HG03175 (cell line): Measurements from ENCODE around the gene SH2D1B.
"Not testable (repeated sequence)": the region's sequence is repeated elsewhere in the genome, so short reads cannot be mapped to it uniquely, and the experiment has no call there.

ENCODE experiments used
- ATAC-seq: cut with Tn5 transposase; IDR thresholded peaks from one replicate; pipeline ENCODE4 v1.9.1; 2021; ENCODE audit warnings: mild to moderate bottlenecking, moderate library complexity; ENCODE audit not compliant: unreplicated experiment

Gene SH2D1B

DNA sequence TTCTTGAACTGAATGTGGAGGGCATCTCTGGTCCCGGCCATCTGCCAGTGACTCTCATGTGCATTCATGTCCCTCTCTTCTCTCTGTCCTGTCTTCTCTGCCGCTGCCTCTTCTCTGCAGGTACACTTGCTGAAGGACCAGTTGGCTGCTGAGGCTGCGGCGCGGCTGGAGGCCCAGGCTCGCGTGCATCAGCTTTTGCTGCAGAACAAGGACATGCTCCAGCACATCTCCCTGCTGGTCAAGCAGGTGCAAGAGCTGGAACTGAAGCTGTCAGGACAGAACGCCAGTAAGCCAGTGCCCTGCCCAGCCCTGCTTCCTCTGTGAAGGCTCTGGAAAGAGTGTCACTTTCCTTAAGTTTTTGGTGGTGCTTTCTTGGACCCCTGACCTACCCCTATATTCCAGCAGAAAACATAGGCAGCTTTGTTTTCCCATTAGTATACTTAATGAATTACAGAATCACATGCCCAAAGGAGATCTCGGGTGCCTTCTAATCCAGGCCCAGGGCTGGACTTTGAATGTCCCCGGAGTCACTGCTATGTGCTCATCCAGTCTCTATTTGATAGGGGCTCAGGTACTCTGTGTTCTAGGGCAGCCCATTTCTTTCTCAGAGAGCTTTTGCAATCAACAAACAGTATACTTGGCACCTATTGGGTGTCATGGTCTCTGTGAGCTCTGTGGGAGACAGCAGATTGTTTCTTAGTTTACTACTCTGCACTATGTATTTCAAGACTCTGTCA lies 46.5 kb downstream of the SH2D1B start:
- no peak for ATAC-seq

DNA sequence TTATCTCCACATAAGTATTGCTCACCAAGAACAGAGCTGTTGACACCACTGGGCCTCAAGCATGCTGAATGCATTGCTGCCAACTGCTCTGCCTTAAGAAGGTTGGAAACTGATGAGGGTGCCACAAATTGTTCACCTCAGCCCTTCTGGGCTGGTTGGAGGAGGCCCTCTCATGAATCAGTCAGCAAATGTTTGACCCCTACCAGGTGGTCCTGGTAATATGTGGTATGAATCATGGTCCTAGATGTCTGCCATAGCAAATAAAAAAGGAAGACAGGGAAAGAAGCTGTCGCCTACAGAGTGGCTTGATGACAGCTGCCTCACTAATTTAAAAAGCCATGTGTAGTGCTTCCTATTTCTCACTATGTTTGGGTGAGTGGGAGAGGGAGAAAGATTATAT lies 47.4 kb downstream of the SH2D1B start:
- no peak for ATAC-seq

DNA sequence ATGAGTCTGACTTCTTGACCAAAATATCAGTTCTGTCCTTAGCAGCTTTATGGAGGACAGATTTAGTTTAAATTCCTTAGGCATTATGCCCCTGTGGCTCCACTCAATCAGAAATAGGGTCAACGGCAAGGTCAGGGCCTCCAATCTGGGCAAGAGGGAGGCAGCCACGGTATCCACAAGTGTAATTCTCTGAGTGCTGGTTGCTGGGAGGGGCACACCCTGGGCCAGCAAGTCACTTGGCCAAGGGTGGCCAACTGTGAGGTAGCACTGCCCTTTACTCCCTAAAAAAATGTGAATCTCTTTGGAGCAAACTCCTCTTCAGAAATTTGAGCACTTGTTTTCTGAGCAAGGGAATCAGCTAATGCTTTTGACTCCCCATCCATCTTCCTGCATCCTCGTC lies 48.1 kb downstream of the SH2D1B start:
- ATAC-seq: no peak

DNA sequence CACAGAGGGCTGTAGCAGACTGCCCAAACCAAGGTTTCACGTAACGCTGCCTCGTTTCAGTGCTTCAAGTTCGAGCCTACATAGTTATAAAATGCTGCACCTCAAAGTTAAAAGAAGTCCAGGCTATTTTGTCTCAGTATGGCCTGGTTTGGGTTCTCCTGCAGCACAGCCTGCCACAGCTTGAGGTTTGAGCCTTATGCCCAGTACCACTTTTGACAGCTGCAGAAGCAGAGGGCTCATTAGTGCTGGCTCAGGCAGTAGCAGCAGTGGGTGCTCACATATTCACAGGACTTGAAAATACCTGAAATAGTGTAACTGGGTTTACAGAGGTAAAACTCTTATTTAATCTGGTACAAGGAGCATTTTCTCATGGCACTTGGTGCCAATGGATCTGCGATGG lies 50.6 kb downstream of the SH2D1B start:
- peak; percentile 41 for ATAC-seq

DNA sequence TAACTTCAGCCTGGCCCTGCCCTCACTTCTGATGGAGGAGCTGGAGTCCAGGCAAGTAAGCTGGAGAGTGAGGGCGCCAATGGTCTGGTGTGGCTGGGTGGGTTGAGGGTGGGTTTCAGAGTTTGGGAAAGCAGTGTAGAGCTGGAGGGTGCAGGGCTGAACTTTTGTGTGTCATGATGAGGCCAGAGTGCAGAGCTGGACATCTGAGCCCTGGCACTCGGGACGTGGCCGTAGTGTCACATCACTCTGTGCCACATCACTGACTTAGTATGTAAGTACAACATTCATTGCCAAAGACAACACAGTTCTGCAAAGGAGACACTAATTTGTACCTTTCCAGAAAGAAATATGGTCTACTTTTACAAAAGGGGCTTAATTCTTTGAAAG lies 51.1 kb downstream of the SH2D1B start:
- ATAC-seq: no peak

DNA sequence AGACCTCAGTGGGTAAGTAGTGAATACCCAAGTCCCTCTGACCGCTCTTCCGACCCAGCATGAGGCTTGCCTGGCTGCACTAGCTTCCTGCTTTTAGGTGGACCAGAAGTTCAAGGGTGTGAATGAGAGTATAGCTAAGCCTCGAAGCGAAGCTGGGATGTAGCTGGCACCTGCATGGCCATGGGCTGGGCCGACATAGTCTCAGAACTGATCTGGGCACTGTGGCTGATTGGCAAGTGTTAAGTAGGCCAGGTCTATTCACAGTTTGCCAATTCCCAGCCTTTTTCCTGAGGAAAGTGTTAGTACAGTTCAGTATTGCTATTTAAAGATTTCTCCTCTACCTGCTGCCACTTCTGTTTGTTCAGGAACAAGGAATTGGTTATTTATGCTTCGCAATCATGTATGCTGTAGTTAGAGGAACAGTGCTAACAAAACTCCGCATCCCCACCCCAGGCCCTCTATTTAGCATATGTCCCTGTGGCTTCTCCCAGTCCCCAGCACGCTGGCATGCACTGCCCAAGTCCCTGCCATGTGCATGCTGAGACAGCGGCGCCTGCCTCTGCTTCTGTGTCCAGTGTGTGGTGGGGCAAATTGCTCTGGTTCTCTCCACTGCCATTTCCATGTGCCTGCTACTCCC lies 51.6 kb downstream of the SH2D1B start:
- ATAC-seq: no peak

DNA sequence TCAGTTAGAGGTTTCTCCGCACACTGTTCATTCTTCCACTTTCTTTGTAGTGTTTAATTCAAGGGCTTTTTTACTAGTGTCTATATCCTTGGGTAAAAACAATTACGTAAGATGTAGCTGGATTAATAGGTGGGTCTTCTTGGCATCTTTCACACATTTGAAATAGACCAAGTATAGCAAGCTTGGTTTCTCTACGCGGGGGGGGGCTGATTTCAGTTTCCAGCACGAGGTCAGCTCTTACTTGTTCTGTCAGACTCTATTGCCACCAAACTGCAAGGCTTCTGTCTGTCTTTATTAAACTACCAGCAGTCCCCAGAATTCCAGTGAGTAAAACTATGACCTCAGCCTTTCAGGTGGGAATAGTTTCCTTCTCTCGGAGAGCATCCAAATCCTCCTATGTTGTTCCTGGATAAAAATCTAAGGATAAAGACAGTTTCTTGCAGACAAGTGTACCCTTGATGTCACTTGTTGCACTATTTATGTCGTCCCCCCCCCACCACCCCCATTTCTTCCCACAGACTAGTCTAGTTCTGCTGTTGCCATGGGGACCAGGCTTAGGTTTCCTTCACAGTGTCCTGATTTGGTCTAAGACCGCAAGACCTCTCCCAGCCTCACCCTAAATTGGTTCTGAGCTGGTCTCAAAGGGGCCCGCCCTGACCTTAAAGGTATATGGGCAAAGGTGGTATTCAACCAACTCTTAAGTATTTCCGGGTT lies 52.3 kb downstream of the SH2D1B start:
- no peak for ATAC-seq

DNA sequence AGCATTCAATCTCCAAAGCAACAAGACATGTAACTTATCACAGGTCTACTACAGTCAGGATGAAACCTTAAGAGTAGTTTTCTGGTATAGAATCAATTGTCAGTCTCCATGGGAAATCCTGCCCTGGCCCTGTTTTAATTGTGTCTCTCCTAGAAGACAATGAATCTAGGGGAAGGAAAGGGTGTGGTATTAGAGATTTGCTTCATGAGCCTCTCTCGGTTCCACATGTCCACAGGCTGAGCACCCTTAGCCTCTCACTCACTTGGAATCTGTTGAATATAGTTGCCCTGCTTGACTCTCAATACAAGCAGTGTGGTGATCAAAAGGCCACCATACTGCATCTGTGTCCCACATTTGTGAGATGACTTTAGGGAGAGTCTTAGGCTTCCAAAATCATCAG lies 53.0 kb downstream of the SH2D1B start:
- no peak for ATAC-seq

DNA sequence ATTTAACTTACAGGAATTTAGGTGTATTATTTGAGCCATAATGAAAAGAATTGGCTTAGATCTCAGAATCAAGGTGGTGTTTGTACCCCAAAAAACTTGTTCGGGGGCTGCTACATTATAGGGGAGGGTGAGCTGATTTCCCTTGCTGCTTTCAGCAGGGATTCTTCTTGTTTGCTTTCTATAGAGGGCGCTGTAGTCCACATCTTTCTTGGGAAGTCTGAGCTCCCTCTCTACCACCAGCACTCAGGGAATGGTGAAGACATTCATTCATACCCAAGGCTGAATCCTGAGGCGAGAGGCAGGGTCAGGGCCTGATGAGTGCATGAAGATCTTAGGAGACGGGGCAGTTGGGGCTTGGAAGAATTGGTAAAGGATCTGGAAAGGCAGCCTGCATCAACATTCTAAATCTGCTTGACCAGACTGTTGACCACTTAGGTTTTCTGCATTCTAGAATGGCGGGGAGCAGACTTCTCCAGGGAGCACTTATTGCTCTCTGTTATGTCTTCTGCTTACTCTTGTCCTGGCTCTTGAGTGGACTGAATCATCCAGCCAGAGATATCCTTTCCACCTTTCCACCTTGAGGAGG lies 54.2 kb downstream of the SH2D1B start:
- ATAC-seq: no peak

DNA sequence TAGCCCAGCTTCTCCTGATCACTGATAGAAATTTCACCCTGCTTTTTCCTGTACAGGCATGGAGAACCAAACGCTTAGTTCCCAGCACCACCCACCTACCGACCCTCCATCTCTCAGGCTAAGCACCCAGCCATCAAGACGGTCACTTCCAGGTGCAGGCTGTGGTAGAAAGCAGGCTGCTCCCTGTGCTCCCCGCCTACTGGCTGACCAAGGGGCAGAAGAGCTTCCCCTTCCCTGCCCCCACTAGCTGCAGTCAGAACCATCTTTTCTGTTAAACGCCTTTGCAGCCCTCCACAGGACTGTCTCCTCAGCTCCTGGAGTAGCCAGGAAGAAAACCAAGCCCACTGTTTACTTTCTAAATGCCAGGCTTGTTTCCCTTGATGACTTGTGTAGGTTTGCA lies 58.2 kb downstream of the SH2D1B start:
- no peak for ATAC-seq

DNA sequence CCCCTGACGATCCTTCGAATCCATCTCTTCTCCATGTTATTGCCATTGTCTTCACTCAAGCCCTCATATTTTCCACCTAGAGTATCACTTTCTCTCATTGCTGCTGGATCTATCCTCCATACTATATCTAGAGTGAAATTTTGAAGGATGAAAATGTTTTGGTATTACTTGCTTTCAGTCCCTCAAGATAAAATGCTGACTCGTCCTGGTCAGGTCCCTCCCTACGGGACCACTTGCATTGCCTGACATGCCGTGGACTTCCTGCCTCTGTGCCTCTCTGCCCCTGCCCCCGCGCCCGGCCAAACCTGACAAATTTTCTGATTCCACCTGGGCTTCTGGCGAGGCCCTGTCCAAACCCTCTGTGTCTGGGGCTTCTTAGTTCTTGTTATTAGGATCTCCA lies 58.9 kb downstream of the SH2D1B start:
- no peak for ATAC-seq

DNA sequence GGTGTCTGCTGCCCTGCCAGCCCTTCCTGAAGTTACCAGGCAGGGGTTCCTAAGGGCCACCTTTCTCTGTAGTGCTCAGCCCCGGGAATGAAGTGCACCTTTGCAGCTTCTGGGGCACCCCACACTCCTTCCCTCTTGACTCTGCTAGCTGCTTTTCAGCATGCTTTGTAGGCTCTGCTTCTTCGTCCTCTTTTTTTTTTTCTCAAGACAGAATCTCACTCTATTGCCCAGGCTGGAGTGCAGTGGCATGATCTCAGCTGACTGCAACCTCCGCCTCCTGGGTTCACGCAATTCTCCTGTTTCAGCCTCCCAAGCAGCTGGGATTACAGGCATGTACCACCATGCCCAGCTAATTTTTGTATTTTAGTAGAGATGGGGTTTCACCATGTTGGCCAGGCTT lies 60.1 kb downstream of the SH2D1B start:
- ATAC-seq: not testable (repeated sequence)

DNA sequence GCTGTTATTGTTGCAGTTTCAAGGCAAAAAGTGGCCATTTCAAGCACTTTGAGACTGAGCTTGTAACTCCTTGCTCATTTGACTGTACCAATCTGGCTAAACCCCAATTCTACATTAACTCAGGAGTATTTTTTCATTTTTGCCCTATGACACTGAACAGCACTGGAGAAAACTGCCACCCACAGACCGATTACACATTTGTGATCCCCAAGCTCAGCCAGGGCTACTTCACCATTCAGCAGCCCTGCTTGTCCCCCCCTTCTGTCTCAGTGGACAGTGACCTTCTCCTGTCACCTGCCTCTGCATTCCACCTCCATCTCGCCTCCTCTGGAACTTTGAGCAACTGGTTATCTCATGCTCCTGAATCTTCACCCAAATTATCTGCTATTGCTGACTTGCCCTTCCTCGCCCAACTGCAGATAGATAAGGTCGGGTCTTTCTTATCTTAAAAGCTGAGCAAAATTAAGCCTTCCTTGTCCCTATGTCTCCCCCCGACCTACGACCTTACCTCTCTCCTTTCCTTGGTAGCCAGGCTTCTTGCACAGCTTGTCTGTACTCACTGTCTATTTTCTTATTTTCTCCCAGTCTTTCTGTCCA lies 60.6 kb downstream of the SH2D1B start:
- ATAC-seq: no peak

DNA sequence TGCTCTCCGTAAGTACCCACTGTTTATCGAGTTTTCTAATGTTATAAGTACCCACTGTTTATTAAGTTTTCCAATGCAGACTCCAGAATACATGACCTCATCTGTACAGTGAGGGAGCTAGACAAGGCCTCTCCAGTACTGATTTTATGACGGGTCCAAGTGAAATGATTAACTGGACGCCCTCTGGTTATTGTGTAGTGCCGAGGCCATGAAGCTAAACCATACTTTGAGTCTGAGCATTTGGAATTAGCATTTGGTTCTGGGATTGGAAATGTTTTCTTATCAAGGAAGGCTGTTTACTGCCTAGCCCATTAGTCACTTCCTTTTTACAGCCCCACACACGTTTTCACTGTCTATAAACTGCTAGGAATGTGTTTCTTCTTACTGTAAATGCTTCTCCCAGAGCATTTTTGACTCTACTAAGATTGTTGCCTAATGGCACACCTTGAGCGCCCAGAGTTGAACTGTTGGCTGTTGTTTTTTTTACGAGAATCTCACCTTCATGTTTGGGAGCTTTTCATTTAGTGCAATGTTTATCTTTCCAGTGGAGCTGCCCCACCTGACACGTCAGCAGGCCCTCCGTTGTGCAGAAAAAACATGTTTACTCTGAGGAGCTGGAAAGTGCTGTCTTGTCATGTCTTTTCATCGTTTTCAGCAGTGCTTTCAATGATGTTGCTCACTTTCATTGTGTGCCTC lies 62.2 kb downstream of the SH2D1B start:
- no peak for ATAC-seq

DNA sequence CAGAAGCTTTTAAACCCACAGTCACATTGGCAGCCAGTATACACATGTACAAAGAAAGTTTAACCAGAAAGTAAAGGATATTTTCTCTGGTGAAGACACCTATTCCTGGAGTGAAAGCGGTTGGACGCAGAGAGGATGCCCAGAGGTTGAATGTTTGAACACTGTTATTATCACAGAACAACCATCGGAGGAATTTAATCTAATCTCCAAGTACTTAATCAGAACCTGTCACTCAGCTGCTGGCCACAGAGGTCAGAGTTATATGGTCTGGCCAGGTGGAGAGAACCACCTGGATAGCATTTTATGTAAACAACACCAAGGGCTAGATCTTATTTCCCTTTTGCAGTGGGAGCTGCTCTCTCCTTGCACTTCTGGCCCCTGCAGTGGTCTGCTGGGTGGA lies 64.7 kb downstream of the SH2D1B start:
- ATAC-seq: no peak
